Nephron progenitor cell (in vitro differentiated cells): ENCODE measurements around the gene MIAT.

Experiments
- DNase-seq: peaks from one replicate; pipeline ENCODE4 v3.0.0; 2021
- H3K27ac Mint-ChIP-seq: 2 replicates; pipeline ENCODE4 v1.8.0; 2021; ENCODE audit warnings: mild to moderate bottlenecking, moderate library complexity, mixed read lengths
- H3K27me3 Mint-ChIP-seq: 2 replicates; pipeline ENCODE4 v1.8.0; 2021; ENCODE audit warnings: mild to moderate bottlenecking, low read depth, mixed read lengths; ENCODE audit not compliant: poor library complexity
- H3K36me3 Mint-ChIP-seq: 2 replicates; pipeline ENCODE4 v1.8.0; 2021; ENCODE audit warnings: low read depth, mixed read lengths
- H3K4me1 Mint-ChIP-seq: 2 replicates; pipeline ENCODE4 v1.8.0; 2021; ENCODE audit warnings: mixed read lengths
- H3K4me3 Mint-ChIP-seq: 2 replicates; pipeline ENCODE4 v1.8.0; 2021; ENCODE audit warnings: mild to moderate bottlenecking, moderate library complexity, mixed read lengths
- H3K9me3 Mint-ChIP-seq: 2 replicates; pipeline ENCODE4 v1.8.0; 2021; ENCODE audit warnings: mild to moderate bottlenecking, moderate library complexity, mixed read lengths
- TF ChIP-seq, protein P1 (sequence below): fragments of 200-600 bp; sonication (generic); IDR thresholded peaks from 2 replicates; pipeline ENCODE4 v1.5.0; 2021; ENCODE audit warnings: antibody characterized with exemption

The MIAT gene

DNA sequence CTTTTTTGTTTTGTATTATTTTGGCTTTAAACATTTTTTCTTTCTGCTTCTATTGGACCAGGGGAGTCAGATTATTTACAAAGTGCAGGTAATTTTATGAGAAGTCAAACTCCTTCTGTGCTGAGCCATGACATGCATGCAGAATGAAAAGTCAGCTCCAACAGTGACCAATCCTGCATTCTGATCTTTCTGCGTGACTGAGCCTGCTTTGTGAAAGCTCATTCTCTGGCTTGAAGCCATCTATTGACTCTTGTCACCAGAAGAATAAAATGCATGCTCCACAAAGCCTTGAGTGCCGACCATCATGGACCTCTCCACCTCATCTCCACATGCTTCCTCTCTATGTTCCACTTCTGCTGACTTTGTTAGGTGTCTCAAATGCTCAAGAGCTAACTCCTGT is 50.2 kb downstream of the MIAT start:
- Mint-ChIP-seq H3K9me3 (peaks cover 27% of the 10 kb centered on the region), H3K4me3 (no peak overlapping the region), H3K36me3 (peaks cover 28% of the 10 kb centered on the region), H3K27me3 (no peaks in the 10 kb centered on the region), H3K27ac (no peak overlapping the region), H3K4me1 (peaks cover 9% of the 10 kb centered on the region)
- TF ChIP-seq, protein P1, sequence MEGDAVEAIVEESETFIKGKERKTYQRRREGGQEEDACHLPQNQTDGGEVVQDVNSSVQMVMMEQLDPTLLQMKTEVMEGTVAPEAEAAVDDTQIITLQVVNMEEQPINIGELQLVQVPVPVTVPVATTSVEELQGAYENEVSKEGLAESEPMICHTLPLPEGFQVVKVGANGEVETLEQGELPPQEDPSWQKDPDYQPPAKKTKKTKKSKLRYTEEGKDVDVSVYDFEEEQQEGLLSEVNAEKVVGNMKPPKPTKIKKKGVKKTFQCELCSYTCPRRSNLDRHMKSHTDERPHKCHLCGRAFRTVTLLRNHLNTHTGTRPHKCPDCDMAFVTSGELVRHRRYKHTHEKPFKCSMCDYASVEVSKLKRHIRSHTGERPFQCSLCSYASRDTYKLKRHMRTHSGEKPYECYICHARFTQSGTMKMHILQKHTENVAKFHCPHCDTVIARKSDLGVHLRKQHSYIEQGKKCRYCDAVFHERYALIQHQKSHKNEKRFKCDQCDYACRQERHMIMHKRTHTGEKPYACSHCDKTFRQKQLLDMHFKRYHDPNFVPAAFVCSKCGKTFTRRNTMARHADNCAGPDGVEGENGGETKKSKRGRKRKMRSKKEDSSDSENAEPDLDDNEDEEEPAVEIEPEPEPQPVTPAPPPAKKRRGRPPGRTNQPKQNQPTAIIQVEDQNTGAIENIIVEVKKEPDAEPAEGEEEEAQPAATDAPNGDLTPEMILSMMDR: no peak
- no peak for DNase-seq

DNA sequence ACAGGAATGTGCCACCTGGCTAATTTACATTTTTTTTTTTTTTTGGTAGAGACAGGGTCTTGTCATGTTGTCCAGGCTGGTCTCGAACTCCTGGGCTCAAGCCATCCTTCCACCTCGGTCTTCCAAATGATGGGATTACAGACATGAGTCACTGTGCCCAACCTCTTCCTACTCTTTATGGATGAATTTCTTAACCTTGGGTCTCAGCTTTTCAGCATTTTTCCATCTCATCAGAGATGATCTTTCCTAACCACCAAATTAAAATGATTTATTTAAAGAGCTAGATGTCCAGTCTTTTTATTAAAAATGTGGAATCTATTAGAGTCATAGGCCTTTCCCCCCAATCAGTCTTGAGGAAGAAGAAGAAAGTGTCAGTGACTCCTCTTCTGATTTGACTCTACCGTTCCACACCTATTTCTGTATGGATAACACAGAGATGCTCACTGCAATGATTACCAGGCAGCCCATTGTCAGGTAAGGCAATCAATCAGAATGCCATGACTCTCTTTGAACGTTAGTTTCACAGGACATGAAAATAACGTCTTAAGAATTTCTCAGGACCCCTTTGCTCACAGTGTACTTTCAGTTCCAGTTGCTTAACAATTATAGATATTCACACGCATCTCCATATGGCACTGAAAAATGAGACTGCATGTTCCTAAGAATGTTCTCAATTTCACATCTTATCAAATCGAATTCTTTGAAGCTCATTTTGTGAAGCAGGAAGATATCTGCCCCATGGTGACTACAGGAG is 51.0 kb downstream of the MIAT start:
- Mint-ChIP-seq H3K4me1 (peaks cover 12% of the 10 kb centered on the region), H3K9me3 (peaks cover 27% of the 10 kb centered on the region), H3K27ac (no peak overlapping the region), H3K27me3 (peaks cover under 1% of the 10 kb centered on the region), H3K36me3 (peaks cover 28% of the 10 kb centered on the region), H3K4me3 (no peak overlapping the region)
- TF ChIP-seq, protein P1: no peak
- DNase-seq: no peak

DNA sequence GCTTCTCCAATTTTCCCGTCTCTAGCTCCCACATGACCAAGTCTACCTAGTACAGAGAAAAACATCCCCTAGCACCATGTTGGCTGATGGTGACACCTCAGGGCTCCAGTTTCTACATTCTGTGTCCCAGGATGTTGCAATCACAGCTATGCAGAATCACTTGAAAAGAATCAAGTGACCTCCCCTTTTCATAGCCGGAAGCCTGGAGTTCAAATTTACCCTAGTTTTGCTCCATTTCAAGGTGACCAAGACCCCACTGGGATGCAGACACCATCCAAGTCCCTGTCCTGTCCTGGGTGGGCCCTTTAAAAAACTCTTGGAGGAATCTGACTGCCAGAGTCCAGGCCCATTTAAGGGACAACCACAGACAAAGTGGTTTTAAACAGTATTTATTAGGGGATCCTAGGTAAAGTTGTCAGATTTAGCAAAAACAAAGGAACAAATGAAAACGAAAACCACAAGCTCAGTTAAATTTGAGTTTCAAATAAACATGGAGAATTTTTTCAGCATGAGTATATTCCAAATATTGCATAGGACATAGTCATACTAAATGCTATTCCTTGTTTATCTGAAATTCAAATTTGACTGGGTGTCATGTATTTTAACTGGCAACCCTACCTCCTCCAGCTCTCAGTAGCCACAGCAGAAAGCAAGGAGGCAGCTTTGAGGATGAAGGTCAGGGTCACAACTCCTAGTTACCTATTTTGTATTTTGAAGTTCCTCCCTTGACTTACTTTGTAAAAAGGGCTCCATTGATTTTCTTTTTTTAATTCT is 52.4 kb downstream of the MIAT start:
- DNase-seq: no peak
- H3K27me3 Mint-ChIP-seq: peaks cover 4% of the 10 kb centered on the region
- H3K27ac Mint-ChIP-seq: no peak overlapping the region
- H3K9me3 Mint-ChIP-seq: peaks cover 27% of the 10 kb centered on the region
- H3K36me3 Mint-ChIP-seq: peaks cover 28% of the 10 kb centered on the region
- TF ChIP-seq, protein P1: no peak
- no peak overlapping the region for H3K4me3 Mint-ChIP-seq
- peaks cover 25% of the 10 kb centered on the region for H3K4me1 Mint-ChIP-seq

DNA sequence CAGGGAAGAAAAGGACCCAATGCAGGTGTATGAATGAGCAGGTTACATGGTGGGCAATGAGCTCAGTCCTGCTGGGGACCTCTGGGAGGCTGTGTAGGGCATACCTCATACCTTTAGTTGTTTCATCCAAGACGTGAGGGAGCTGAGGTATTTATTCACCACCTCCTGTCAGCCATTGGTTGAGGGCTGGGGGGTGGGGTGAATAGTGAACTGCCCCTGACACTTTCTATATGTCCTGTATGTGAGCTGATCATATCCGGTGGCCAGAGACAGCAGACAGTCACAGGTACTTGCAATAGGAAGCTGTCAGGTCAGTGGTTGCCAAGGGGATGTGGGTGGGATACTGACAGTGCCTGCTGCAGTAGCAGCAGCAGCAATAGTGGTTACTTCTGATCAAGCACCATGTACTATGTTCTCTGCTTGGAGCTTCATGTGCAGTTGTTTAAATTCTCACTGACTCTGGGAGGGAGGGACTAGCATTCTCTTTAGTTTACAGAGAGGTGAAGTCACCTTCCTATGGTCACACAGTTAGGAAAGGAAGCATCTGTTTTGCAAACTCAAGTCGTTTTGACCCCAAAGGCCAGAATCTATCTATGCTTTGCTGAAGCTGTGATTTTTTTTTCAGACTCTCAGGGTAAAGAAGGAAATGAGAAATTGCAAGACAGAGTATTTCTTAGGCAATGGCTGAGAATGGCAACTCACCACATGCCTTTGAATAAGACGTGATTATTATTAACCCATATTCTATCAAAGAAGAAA is 54.0 kb downstream of the MIAT start:
- H3K9me3 Mint-ChIP-seq: peaks cover 21% of the 10 kb centered on the region
- H3K27me3 Mint-ChIP-seq: peaks cover 6% of the 10 kb centered on the region
- H3K4me1 Mint-ChIP-seq: peaks cover 32% of the 10 kb centered on the region
- H3K36me3 Mint-ChIP-seq: peaks cover 23% of the 10 kb centered on the region
- no peak overlapping the region for H3K4me3 Mint-ChIP-seq
- DNase-seq: no peak
- TF ChIP-seq, protein P1: no peak
- H3K27ac Mint-ChIP-seq: no peak overlapping the region

DNA sequence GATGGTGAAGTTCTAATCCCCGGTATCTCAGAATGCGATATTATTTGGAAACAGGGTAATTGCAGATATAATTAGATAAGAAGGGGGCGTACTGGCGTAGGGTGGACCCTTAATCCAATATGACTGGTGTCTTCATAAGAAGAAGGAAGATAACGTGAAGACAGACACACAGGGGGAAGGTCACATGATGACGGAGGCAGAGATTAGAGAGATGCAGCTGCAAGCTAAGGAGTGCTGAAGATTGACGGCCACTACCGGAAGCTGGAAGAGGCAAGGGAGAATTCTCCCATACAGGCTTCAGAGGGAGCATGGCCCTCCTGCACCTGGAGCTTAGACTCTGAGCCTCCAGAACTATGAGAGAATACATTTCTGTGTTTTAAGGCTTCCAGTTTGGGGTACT is 54.8 kb downstream of the MIAT start:
- TF ChIP-seq, protein P1: no peak
- H3K27ac Mint-ChIP-seq: no peak overlapping the region
- H3K4me3 Mint-ChIP-seq: no peak overlapping the region
- peaks cover 15% of the 10 kb centered on the region for H3K9me3 Mint-ChIP-seq
- peaks cover 32% of the 10 kb centered on the region for H3K4me1 Mint-ChIP-seq
- peaks cover 18% of the 10 kb centered on the region for H3K36me3 Mint-ChIP-seq
- DNase-seq: no peak
- peaks cover 9% of the 10 kb centered on the region for H3K27me3 Mint-ChIP-seq
